Osteocyte (in vitro differentiated cells): ENCODE results near the gene HEMK1. TPM values are rescaled to one million over a fixed set of nuclear protein-coding genes. Genes with fewer than 3 reads are reported as not detected.

ENCODE experiments used
- DNase-seq: peaks from one replicate; pipeline ENCODE4 v3.0.0; 2021; ENCODE audit warnings: mixed read lengths; ENCODE audit not compliant: unreplicated experiment; ENCODE audit errors: extremely low spot score
- H3K27ac Mint-ChIP-seq: one replicate; pipeline ENCODE4 v1.8.0; 2021; ENCODE audit warnings: mild to moderate bottlenecking, mixed read lengths; ENCODE audit not compliant: unreplicated experiment
- H3K27me3 Mint-ChIP-seq: one replicate; pipeline ENCODE4 v1.8.0; 2021; ENCODE audit warnings: mixed read lengths; ENCODE audit not compliant: unreplicated experiment
- H3K36me3 Mint-ChIP-seq: one replicate; pipeline ENCODE4 v1.8.0; 2021; ENCODE audit warnings: mixed read lengths; ENCODE audit not compliant: unreplicated experiment
- H3K4me1 Mint-ChIP-seq: one replicate; pipeline ENCODE4 v1.8.0; 2021; ENCODE audit warnings: mixed read lengths; ENCODE audit not compliant: unreplicated experiment
- H3K4me3 Mint-ChIP-seq: one replicate; pipeline ENCODE4 v1.8.0; 2021; ENCODE audit warnings: mild to moderate bottlenecking, moderate library complexity, mixed read lengths; ENCODE audit not compliant: unreplicated experiment
- H3K9me3 Mint-ChIP-seq: one replicate; pipeline ENCODE4 v1.8.0; 2021; ENCODE audit warnings: mixed read lengths; ENCODE audit not compliant: unreplicated experiment
- total RNA-seq: library from RNA; stranded (reverse); gene quantifications from 2 replicates; pipeline ENCODE4 v1.2.1, GENCODE V29; 2021
- TF ChIP-seq, protein P1 (sequence below): fragments of 200-600 bp; sonication (generic); IDR thresholded peaks from 2 replicates; pipeline ENCODE4 v1.5.0; 2021; ENCODE audit warnings: antibody characterized with exemption, mild to moderate bottlenecking, moderate library complexity

The HEMK1 gene
- total RNA-seq, 1 donor from 2014 or later = 23.1 TPM

DNA sequence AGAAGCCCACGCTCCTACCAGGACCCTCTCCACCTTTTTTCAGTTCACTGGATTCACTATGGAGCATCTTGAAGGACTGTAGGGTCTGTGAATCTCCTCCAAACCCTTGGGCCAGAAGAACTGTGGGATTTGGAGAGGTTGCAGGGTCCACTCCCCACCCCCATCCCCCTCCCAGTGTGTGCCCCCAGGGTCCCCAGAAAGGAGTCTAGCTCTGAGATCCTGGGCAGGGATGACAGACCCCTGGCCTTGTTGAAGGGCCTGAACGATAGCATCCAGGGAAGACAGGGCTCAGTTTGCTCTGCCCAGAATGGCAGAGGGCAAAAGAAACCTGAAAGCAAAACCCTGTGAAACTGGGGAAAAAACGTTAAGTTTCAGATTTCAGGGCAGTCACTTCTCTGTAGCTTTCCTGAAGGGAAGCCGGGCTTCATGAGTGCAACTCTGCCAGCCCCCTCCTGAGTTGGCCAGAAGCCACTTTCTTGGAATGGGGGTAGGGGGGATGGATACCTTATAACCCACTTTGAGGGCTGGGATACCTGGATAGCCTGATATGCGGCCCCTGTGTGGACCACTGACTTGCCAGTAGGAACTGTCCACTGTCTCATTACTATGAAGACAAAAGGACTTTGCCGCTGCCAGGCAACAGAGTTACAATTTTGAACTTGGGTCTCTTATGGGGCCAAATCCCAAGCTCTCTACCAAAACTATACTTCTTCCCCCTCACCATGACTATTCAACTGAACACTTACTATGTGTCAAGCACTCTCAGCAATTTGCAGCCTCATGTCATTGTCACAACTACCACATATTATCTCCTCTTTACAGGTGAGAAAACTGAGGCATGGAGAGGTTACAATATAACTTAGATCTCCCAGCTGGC is 43.9 kb downstream of the HEMK1 start:
- H3K27me3 Mint-ChIP-seq = no peaks in the 10 kb centered on the region
- TF ChIP-seq, protein P1, sequence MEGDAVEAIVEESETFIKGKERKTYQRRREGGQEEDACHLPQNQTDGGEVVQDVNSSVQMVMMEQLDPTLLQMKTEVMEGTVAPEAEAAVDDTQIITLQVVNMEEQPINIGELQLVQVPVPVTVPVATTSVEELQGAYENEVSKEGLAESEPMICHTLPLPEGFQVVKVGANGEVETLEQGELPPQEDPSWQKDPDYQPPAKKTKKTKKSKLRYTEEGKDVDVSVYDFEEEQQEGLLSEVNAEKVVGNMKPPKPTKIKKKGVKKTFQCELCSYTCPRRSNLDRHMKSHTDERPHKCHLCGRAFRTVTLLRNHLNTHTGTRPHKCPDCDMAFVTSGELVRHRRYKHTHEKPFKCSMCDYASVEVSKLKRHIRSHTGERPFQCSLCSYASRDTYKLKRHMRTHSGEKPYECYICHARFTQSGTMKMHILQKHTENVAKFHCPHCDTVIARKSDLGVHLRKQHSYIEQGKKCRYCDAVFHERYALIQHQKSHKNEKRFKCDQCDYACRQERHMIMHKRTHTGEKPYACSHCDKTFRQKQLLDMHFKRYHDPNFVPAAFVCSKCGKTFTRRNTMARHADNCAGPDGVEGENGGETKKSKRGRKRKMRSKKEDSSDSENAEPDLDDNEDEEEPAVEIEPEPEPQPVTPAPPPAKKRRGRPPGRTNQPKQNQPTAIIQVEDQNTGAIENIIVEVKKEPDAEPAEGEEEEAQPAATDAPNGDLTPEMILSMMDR = no peak
- peak overlapping the region; percentile 82 for H3K4me3 Mint-ChIP-seq
- no peak overlapping the region for H3K27ac Mint-ChIP-seq
- no peak for DNase-seq
- no peaks in the 10 kb centered on the region for H3K36me3 Mint-ChIP-seq
- peaks cover 27% of the 10 kb centered on the region for H3K4me1 Mint-ChIP-seq
- no peaks in the 10 kb centered on the region for H3K9me3 Mint-ChIP-seq

DNA sequence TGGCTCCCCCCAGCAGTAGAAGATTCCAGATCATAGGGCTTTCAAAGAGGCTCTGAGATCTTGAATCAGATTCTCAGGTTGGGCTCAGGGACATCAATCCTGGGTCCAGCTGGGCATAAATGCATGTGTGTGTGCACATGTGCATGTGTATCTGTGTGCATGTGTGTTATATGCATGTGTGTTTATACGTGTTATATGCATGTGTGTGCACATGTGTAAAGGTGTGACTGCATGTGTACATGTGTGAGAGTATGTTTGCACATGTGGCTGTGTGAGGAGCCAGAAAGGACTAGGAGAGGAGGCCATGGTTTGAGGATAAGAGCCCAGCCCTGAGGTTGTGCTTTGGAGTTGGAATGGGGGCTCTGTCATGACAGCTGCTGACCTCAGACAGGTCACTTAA is 45.9 kb downstream of the HEMK1 start:
- H3K4me1 Mint-ChIP-seq = peaks cover 27% of the 10 kb centered on the region
- no peaks in the 10 kb centered on the region for H3K36me3 Mint-ChIP-seq
- no peak overlapping the region for H3K4me3 Mint-ChIP-seq
- H3K9me3 Mint-ChIP-seq = no peaks in the 10 kb centered on the region
- no peak for DNase-seq
- no peaks in the 10 kb centered on the region for H3K27me3 Mint-ChIP-seq
- H3K27ac Mint-ChIP-seq = no peak overlapping the region
- TF ChIP-seq, protein P1 = no peak

DNA sequence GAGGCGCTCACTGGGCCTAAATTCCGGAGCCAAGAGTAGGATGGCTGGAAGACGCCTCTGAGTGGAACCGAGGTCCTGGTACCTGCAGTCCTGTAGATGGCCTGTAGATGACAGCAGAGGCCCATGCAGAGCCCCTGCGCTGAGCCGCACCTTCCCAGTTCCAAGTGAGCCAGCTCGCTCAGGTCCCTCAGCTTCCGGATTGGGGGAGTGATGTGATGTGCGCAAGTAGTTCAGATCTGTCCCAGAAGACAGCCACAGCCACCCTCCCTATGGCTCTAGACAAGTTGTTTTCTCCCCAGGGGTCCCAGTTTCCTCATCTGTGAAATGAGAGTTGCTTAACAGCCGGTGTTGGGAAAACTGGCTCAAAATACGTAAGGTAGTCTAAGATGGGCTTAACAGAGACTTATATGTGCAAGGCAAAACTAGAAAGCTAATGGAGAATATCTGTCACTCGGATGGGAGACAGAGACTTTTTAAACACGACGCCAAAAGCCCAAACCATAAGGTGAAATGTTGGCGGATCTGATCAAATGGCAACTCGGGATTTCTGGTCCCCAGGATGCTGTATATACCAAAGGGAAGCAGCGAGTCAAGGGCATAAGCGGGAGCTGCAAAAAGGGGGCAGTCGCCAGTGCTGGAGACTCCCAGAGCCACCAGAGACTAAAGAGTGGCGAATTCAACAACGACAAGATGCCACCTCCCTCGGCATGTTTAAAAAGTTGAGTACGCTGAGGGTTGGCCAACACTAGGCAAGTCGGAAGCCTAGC is 46.9 kb downstream of the HEMK1 start:
- Mint-ChIP-seq H3K4me3 (peak overlapping the region; percentile 86), H3K36me3 (no peaks in the 10 kb centered on the region), H3K9me3 (no peaks in the 10 kb centered on the region), H3K27me3 (no peaks in the 10 kb centered on the region), H3K27ac (peak overlapping the region; percentile 90), H3K4me1 (peaks cover 22% of the 10 kb centered on the region)
- TF ChIP-seq, protein P1 = peak; percentile 98
- peak; percentile 93 for DNase-seq

DNA sequence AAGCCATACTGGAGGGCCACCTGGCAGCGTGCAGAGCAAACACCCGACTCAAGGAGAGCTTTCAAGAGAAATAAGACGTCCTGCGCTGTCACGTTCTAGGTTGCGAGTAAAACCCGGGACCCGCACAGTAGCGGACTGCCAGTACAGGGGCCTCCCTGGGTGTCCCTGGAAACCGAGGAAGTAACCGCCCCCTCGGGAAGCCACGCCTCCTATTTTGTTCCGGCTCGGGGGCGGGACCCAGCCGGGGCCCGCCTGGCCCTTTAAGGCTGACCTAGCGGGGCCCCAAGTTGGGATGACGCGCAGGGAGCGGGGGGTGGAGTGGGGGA is 47.4 kb downstream of the HEMK1 start:
- DNase-seq = peak; percentile 95
- Mint-ChIP-seq H3K4me3 (peak overlapping the region; percentile 86), H3K27me3 (no peaks in the 10 kb centered on the region), H3K36me3 (no peaks in the 10 kb centered on the region), H3K9me3 (no peaks in the 10 kb centered on the region), H3K27ac (peak overlapping the region; percentile 90), H3K4me1 (peaks cover 21% of the 10 kb centered on the region)
- TF ChIP-seq, protein P1 = no peak
